ENCODE measurements around the gene AUTS2.

AUTS2 gene

GRCh38 chr7:69823151-69823744, 225.0 kb downstream of the AUTS2 start:
- DNase-seq (ENCODE audit: low read depth), result no peak
- no peak overlapping the region for H3K4me3 ChIP-seq (ENCODE audit: low read depth, low read length)
- no peak for TF ChIP-seq CTCF (IDR thresholded peaks at IDR 0.05; ENCODE audit: control insufficient read depth, extremely low read depth, insufficient read depth)

- no peak for DNase-seq (ENCODE audit: low read depth)
- TF ChIP-seq CTCF (IDR thresholded peaks at IDR 0.05; ENCODE audit: control insufficient read depth, extremely low read depth, insufficient read depth), result peak; percentile 32; the same call in 1 of the 2 replicates
- no peak overlapping the region for H3K4me3 ChIP-seq (ENCODE audit: low read depth, low read length)
Measured at GRCh38 chr7:69825113-69825972, 227.1 kb downstream of the AUTS2 start.

- no peak for TF ChIP-seq CTCF (IDR thresholded peaks at IDR 0.05; ENCODE audit: control insufficient read depth, extremely low read depth, insufficient read depth)
- DNase-seq (ENCODE audit: low read depth), result no peak
- H3K4me3 ChIP-seq (ENCODE audit: low read depth, low read length), result no peak overlapping the region
Measured at GRCh38 chr7:69826283-69826682, 228.0 kb downstream of the AUTS2 start.

GRCh38 chr7:69827140-69827539, 228.9 kb downstream of the AUTS2 start:
- H3K4me3 ChIP-seq (ENCODE audit: low read depth, low read length), result no peak overlapping the region
- TF ChIP-seq CTCF (IDR thresholded peaks at IDR 0.05; ENCODE audit: control insufficient read depth, extremely low read depth, insufficient read depth), result no peak
- DNase-seq (ENCODE audit: low read depth), result no peak

GRCh38 chr7:69827558-69827957, 229.3 kb downstream of the AUTS2 start:
- TF ChIP-seq CTCF (IDR thresholded peaks at IDR 0.05; ENCODE audit: control insufficient read depth, extremely low read depth, insufficient read depth), result no peak
- no peak for DNase-seq (ENCODE audit: low read depth)
- no peak overlapping the region for H3K4me3 ChIP-seq (ENCODE audit: low read depth, low read length)

- no peak overlapping the region for H3K4me3 ChIP-seq (ENCODE audit: low read depth, low read length)
- TF ChIP-seq CTCF (IDR thresholded peaks at IDR 0.05; ENCODE audit: control insufficient read depth, extremely low read depth, insufficient read depth), result no peak
- DNase-seq (ENCODE audit: low read depth), result no peak
Measured at GRCh38 chr7:69832356-69832755, 234.1 kb downstream of the AUTS2 start.

Data from LNCaP clone FGC (cell line).